HUDEP-2 (cell line): ENCODE measurements around the gene EIPR1.
A peak's percentile ranks its signal among the peaks of the same experiment; 100 is the strongest.
"Not testable (repeated sequence)": the region's sequence is repeated elsewhere in the genome, so short reads cannot be mapped to it uniquely, and the experiment has no call there.

ENCODE experiments used
- DNase-seq, 76 experiments: peaks; one replicate each; lab custom pipeline; 2025; ENCODE audit not compliant: unreplicated experiment in 76 of 76; lab: John Stamatoyannopoulos, UW

The EIPR1 gene

GRCh38 chr2:3404349-3404894 is 26.8 kb upstream of the EIPR1 start:
- DNase-seq = no peak

GRCh38 chr2:3403587-3404334 is 26.1 kb upstream of the EIPR1 start:
- DNase-seq = no peak

- no peak for DNase-seq
Measured at GRCh38 chr2:3399829-3400228, 22.2 kb upstream of the EIPR1 start.

GRCh38 chr2:3399381-3399780 is 21.8 kb upstream of the EIPR1 start:
- no peak for DNase-seq

GRCh38 chr2:3398857-3399256 is 21.2 kb upstream of the EIPR1 start:
- DNase-seq = no peak

- DNase-seq = no peak
Measured at GRCh38 chr2:3396920-3397559, 19.4 kb upstream of the EIPR1 start.

GRCh38 chr2:3392216-3392615 is 14.6 kb upstream of the EIPR1 start:
- peak in 1 of 76 experiments; percentile 2 for DNase-seq

GRCh38 chr2:3390041-3390440 is 12.4 kb upstream of the EIPR1 start:
- DNase-seq = no peak

- no peak for DNase-seq
Measured at GRCh38 chr2:3389193-3389592, 11.6 kb upstream of the EIPR1 start.

- no peak for DNase-seq
Measured at GRCh38 chr2:3388412-3388738, 10.8 kb upstream of the EIPR1 start.

- no peak for DNase-seq
Measured at GRCh38 chr2:3387644-3388411, 10.2 kb upstream of the EIPR1 start.

GRCh38 chr2:3387011-3387410 is 9.4 kb upstream of the EIPR1 start:
- no peak for DNase-seq

GRCh38 chr2:3386448-3386958 is 8.9 kb upstream of the EIPR1 start:
- DNase-seq = peak in 1 of 76 experiments; percentile 1

- DNase-seq = peak in 75 of 76 experiments; percentile 29 to 93 (median 83)
Measured at GRCh38 chr2:3379647-3380534, 2.3 kb upstream of the EIPR1 start, which contains the start of gene TRAPPC12. TSS of gene TRAPPC12 (plus strand) at chr2:3379694. CDS start at chr2:3387624, 7,930 bp downstream.

GRCh38 chr2:3379339-3379646 is 1.7 kb upstream of the EIPR1 start:
- DNase-seq = no peak

- peak in 33 of 76 experiments; percentile 7 to 63 (median 32) for DNase-seq
Measured at GRCh38 chr2:3377279-3377611, 373 bp downstream of the EIPR1 start.

GRCh38 chr2:3376821-3377220 is 797 bp downstream of the EIPR1 start:
- DNase-seq = no peak

- not testable (repeated sequence) for DNase-seq
Measured at GRCh38 chr2:3369340-3370181, 8.1 kb downstream of the EIPR1 start.

- DNase-seq = no peak
Measured at GRCh38 chr2:3368261-3368722, 9.3 kb downstream of the EIPR1 start.
